ENCODE data around the gene THAP12.

GRCh38 chr11:76361374-76361773 is 19.6 kb downstream of the THAP12 start:
- TF ChIP-seq POLR2A (IDR thresholded peaks at IDR 0.05; ENCODE audit: low read depth, low read length) (no peak), TAF1 (IDR thresholded peaks at IDR 0.05; ENCODE audit: low read depth, low read length) (no peak), PAX5 (IDR thresholded peaks at IDR 0.05; ENCODE audit: insufficient read depth, low read length, severe bottlenecking) (no peak)

All from GM12891 (cell line).